Stomach (tissue), 9 donors: ENCODE results near the gene TEX19. TPM values are rescaled to one million over a fixed set of nuclear protein-coding genes. Genes with fewer than 3 reads are reported as not detected.
A peak's percentile ranks its signal among the peaks of the same experiment; 100 is the strongest.

Experiments
- DNase-seq, 2 donors: peaks; one replicate each; pipeline versions ENCODE4 v3.0.0 to v3.0.0-alpha.2; 2013 to 2019
- H3K27ac ChIP-seq, 5 donors: fragments of 200-600 bp in 4 of 5; sonication (generic) in 4 of 5; one replicate each; pipeline ENCODE4 v1.5.1; 2013 to 2019; ENCODE audit warnings: mild to moderate bottlenecking in 1 of 5, moderate library complexity in 1 of 5
- H3K27me3 ChIP-seq, 3 donors: fragments of 200-600 bp; sonication (generic); one replicate each; pipeline ENCODE4 v1.5.1; 2017 to 2019; ENCODE audit warnings: mixed run types in 1 of 3
- H3K36me3 ChIP-seq, 4 donors: fragments of 200-600 bp; sonication (generic); 1 replicate in 3 of 4; 2 replicates in 1 of 4; pipeline ENCODE4 v1.5.1; 2016 to 2019
- H3K4me1 ChIP-seq, 4 donors: fragments of 200-600 bp; sonication (generic); one replicate each; pipeline ENCODE4 v1.5.1; 2016 to 2019
- H3K4me3 ChIP-seq, 4 donors: fragments of 200-600 bp; sonication (generic) in 3 of 4; one replicate each; pipeline ENCODE4 v1.5.1; 2016 to 2019; ENCODE audit warnings: mild to moderate bottlenecking in 1 of 4
- H3K9me3 ChIP-seq, 4 donors: fragments of 200-600 bp; sonication (generic); one replicate each; pipeline ENCODE4 v1.5.1; 2016 to 2019
- EP300 ChIP-seq: sonication (generic); formaldehyde crosslinking; IDR thresholded peaks from one replicate; pipeline ENCODE4 v1.6.1; 2017; ENCODE audit warnings: antibody characterized with exemption
- POLR2A ChIP-seq, 4 donors: fragments of 450-650 bp; IDR thresholded peaks; one replicate each; pipeline ENCODE4 v1.6.1; 2016; ENCODE audit warnings: antibody characterized with exemption in 4 of 4, control low read depth in 2 of 4, mild to moderate bottlenecking in 1 of 4, moderate library complexity in 1 of 4
- POLR2AphosphoS5 ChIP-seq, 3 donors: sonication (generic); formaldehyde crosslinking; IDR thresholded peaks; one replicate each; pipeline ENCODE4 v1.6.1; 2016; ENCODE audit warnings: antibody characterized with exemption in 3 of 3
- WGBS, 5 donors: extraction: QIAGEN DNeasy Blood & Tissue Kit in 3 of 5; methylation state at CpG; one replicate each; pipeline versions ENCODE4 v1.1.5 to v1.1.7; 2013 to 2018; 5-methylcytosine and 5-hydroxymethylcytosine counted together
- intact Hi-C: fragments of 100-400 bp; cut with DNase I; formaldehyde crosslinking; loops from one replicate; pipeline ENCODE4 v1.15.1; 2023; ENCODE audit warnings: low total_unique reads
- polyA plus RNA-seq, 3 donors: library from polyadenylated mRNA; stranded (reverse); fragments of 200-250 nt; gene quantifications; one replicate each; pipeline ENCODE4 v1.2.3, GENCODE V29; 2013
- total RNA-seq, 5 donors: library from RNA; depleted of rRNA; stranded (reverse); fragments of >200 nt; gene quantifications; one replicate each; pipeline versions ENCODE4 v1.1.0 to v1.2.3, GENCODE V29; 2014 to 2016
- TF ChIP-seq, protein P1 (sequence below), 7 experiments: fragments of 450-650 bp in 4 of 7; fragments of 200-600 bp in 3 of 7; sonication (generic) in 3 of 7; IDR thresholded peaks; one replicate each; pipeline ENCODE4 v1.5.1; 2016 to 2019; ENCODE audit warnings: antibody characterized with exemption in 7 of 7, control low read depth in 2 of 7, mild to moderate bottlenecking in 1 of 7
- donor health status: healthy with polysubstance abuse.
- donor health status: Bipolar disorder and iron deficiency.
- donor health status: healthy.

The TEX19 gene
- total and polyA plus RNA-seq, 8 donors, result not detected

DNA sequence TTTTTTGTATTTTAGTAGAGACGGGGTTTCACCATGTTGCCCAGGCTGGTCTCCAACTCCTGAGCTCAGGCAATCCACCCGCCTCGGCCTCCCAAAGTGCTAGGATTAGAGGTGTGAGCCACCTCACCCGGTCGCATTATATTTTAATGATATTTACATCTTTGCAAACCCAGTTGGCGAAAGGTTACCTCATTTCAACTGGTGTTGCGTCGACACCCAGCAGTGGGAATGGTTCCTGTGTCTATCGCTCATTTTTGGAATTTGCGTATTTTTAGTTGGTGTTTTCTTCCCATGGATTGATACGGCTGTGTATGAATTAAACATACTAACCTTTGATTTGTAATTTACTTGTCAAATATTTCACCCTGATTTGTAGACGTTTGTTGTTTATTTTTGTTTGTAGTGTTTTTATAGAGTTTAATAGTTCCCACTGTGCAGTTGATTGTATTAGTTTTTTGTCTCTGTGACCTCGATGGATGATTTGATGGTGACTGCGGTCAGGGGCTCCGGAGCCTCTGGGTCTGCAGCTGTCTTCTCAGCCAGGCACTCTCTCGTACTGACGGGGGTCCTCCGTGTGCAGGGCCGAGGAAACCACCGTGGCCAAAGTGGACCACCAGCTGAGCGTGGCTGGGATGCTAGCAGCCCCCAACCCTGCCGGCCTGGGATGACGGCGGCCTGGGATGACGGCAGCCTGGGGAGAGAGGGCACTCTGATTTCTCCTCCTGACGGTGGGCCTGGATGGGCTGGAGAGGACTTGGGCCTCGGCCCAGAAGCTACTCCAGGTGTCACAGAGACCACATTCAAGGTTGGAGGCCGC is 45.6 kb upstream of the TEX19 start:
- 84 to 88% (median 87%) methylated on average over 24 to 28 of the region's 28 CpGs for WGBS, 5 donors
- intact Hi-C loops, result no loop called here
- peaks cover 10 to 84% (median 46%) of the 10 kb centered on the region in 3 donors for H3K27me3 ChIP-seq

DNA sequence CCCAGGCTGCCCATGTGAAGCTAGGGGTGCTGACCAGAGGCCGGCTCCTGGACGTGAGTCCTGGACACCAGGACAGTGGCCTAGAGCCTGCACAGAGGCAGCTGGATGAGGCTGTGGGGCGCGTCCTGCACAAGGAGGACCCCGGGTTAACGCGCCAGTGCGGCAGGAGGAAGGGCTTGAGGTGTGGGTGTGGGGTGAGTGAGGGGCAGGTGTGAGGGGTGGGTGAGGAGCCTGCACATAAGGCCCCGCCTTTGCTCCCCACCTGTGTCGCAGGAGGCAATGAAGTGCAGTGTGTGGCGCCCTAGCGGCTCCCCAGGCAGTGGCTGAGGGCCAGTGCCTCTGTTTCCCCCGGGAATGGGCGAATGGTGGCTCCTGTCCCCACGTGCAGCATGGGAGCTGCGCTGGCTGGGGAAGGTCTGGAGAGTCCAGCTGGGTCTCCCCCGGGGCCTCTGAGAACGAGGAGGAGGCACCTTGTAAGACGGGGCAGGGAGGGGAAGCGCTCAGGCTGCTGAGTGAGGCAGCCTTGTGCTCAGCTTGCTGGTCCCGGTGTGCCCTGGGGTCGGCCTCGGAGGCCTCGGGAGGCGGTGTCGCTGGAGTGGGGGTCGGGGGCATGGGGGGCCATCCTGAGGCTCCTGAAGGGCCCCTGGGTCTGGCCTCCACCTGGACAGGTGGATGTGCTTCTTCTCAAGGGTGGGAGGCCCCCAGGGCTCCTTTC is 44.9 kb upstream of the TEX19 start:
- intact Hi-C loops, result no loop called here
- Histone ChIP-seq H3K4me1 (peaks cover 6 to 21% (median 12%) of the 10 kb centered on the region in 4 donors), H3K36me3 (no peaks in the 10 kb centered on the region), H3K9me3 (no peaks in the 10 kb centered on the region), H3K4me3 (no peak overlapping the region), H3K27me3 (peaks cover 10 to 77% (median 46%) of the 10 kb centered on the region in 3 donors), H3K27ac (no peak overlapping the region)
- TF ChIP-seq POLR2A (IDR thresholded peaks at IDR 0.05), result no peak
- TF ChIP-seq, protein P1, sequence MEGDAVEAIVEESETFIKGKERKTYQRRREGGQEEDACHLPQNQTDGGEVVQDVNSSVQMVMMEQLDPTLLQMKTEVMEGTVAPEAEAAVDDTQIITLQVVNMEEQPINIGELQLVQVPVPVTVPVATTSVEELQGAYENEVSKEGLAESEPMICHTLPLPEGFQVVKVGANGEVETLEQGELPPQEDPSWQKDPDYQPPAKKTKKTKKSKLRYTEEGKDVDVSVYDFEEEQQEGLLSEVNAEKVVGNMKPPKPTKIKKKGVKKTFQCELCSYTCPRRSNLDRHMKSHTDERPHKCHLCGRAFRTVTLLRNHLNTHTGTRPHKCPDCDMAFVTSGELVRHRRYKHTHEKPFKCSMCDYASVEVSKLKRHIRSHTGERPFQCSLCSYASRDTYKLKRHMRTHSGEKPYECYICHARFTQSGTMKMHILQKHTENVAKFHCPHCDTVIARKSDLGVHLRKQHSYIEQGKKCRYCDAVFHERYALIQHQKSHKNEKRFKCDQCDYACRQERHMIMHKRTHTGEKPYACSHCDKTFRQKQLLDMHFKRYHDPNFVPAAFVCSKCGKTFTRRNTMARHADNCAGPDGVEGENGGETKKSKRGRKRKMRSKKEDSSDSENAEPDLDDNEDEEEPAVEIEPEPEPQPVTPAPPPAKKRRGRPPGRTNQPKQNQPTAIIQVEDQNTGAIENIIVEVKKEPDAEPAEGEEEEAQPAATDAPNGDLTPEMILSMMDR (IDR thresholded peaks at IDR 0.05), result no peak
- TF ChIP-seq POLR2AphosphoS5 (IDR thresholded peaks at IDR 0.05), result no peak
- TF ChIP-seq EP300, result no peak
- WGBS, 5 donors, result 75 to 83% (median 80%) methylated on average over 16 to 27 of the region's 27 CpGs
- DNase-seq, result no peak

More for the DNA sequence above, 45.6 kb upstream of the TEX19 start:
- Histone ChIP-seq H3K9me3 (no peaks in the 10 kb centered on the region), H3K36me3 (no peaks in the 10 kb centered on the region), H3K27ac (no peak overlapping the region), H3K4me1 (peaks cover 6 to 21% (median 12%) of the 10 kb centered on the region in 4 donors), H3K4me3 (no peak overlapping the region)
- TF ChIP-seq POLR2AphosphoS5 (IDR thresholded peaks at IDR 0.05) (no peak), EP300 (no peak), POLR2A (IDR thresholded peaks at IDR 0.05) (no peak)
- TF ChIP-seq, protein P1 (IDR thresholded peaks at IDR 0.05), result no peak
- no peak for DNase-seq

DNA sequence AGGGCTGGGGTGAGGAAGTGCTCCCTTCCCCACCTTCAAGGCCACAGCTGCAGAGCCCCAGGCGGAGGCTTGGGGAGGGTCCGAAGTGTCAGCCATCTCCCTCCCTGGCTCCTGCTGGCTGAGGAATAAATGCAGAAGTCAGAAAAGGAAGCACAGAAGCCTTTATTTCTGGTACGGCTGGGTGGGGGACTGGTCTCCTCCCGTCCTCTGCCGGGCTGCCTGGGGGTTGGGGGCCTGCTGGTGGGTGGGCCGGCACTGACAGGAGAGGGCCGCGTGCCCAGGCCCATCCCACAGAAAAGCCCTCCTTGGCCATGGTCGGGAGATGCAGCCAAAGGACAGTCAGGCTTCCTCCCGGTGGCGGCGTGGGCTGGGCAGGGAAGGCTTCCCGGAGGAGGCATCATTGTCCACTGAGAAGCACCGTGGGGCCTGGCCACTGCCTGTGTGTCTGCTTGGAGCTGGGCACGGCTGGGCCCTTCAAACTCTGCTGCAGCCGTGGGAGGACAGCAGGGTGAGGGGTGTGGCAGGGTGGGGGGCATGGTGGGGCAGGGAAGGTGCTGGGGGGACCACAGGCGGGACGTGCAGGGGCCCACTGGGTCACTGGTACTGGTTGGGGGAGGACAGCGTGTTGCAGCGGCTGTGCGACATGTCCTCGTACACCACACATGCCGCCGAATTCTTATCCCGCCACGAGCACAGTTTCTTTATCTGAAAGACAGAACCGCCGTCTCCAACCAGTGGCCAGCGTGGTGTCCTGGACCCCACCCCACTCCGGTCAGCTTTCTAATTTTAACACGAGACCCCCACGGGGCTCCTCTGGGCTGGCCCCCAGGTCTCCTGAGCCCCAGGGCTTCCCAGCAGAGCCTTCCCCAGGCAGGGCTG is 44.1 kb upstream of the TEX19 start:
- Histone ChIP-seq H3K27ac (no peak overlapping the region), H3K36me3 (no peaks in the 10 kb centered on the region), H3K9me3 (no peaks in the 10 kb centered on the region), H3K4me1 (peaks cover 6 to 21% (median 12%) of the 10 kb centered on the region in 4 donors), H3K4me3 (peak overlapping the region; percentile 20 to 33 (median 28)), H3K27me3 (peaks cover 10 to 71% (median 44%) of the 10 kb centered on the region in 3 donors)
- no peak for DNase-seq
- WGBS, 5 donors, result 42 to 57% (median 52%) methylated on average over 25 to 32 of the region's 32 CpGs
- intact Hi-C loops, result no loop called here
- no peak for TF ChIP-seq POLR2A (IDR thresholded peaks at IDR 0.05)
- TF ChIP-seq POLR2AphosphoS5 (IDR thresholded peaks at IDR 0.05), result no peak
- TF ChIP-seq EP300, result no peak
- TF ChIP-seq, protein P1 (IDR thresholded peaks at IDR 0.05), result no peak
